ENCODE measurements around the gene EPHA3.

EPHA3 gene

DNA sequence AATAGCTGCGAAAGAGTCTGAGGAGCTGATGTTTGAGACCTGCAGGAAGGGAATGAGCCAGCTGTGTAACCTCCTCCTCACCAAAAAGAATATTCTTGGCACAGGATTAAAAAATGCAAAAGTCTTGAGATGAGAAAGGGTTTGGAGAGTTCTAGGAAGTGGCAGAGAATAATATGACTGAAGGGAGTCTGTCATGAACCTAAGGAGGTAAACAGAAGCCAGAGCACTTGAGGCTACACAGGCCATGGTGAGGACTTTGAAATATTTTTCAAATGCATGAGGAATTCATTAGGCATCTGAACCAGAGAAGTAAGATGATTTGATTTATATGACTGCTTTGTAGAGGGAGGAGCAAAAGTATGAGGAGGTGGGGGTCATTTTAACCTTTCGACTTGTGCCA is 347.8 kb downstream of the EPHA3 start:
- H3K27ac ChIP-seq, result no peak overlapping the region
- DNase-seq (ENCODE audit: low spot score), result no peak
- TF ChIP-seq, protein P1, sequence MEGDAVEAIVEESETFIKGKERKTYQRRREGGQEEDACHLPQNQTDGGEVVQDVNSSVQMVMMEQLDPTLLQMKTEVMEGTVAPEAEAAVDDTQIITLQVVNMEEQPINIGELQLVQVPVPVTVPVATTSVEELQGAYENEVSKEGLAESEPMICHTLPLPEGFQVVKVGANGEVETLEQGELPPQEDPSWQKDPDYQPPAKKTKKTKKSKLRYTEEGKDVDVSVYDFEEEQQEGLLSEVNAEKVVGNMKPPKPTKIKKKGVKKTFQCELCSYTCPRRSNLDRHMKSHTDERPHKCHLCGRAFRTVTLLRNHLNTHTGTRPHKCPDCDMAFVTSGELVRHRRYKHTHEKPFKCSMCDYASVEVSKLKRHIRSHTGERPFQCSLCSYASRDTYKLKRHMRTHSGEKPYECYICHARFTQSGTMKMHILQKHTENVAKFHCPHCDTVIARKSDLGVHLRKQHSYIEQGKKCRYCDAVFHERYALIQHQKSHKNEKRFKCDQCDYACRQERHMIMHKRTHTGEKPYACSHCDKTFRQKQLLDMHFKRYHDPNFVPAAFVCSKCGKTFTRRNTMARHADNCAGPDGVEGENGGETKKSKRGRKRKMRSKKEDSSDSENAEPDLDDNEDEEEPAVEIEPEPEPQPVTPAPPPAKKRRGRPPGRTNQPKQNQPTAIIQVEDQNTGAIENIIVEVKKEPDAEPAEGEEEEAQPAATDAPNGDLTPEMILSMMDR (conservative IDR thresholded peaks at IDR 0.05; ENCODE audit: low read depth), result no peak
- ChIA-PET POLR2A (ENCODE audit: low non-redundant PET) (no interaction called here), CTCF (no interaction called here)

DNA sequence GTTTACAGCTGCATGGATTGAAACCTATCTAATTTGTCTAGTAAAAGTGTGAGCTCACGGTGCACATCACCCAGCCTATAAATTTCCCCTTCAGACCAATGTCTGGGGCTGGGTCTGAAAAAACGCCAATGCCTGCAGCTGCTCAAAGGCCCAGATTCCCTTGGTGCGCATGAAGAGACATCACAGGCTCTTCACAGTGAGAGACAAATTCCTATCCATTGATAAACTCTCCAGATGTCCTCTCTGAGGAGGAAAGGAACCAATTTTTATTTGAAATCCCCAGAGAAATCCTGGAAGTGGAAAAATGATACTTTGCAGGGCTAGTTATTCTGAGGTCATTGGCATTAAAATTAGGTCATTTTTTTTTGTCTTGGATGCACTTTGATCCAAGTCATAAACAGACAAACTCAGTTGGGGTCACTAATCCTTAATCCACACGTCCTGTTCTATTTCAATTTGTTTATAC is 360.5 kb downstream of the EPHA3 start:
- CTCF ChIA-PET, result no interaction called here
- POLR2A ChIA-PET (ENCODE audit: low non-redundant PET), result no interaction called here
- no peak overlapping the region for H3K27ac ChIP-seq
- DNase-seq (ENCODE audit: low spot score), result no peak
- TF ChIP-seq, protein P1 (conservative IDR thresholded peaks at IDR 0.05; ENCODE audit: low read depth), result no peak

DNA sequence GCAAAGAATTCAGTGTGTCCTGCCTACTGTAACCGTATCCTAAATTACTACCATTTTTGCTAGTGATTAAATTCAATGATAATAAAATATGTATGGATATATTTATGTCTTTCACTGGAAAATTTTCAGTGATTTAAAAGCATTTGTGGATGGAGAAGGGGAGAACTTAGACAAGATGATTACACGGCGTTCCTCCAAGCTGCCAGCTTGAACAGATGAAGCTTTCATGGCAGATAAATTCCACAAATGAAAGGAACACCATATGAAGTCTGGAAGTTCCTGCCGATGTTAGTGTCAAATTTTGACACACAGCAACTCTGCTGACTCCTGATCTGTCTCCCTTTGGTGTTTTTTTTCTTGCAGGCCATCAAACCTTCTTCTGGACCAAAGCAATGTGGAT is 364.7 kb downstream of the EPHA3 start:
- TF ChIP-seq, protein P1 (conservative IDR thresholded peaks at IDR 0.05; ENCODE audit: low read depth), result no peak
- DNase-seq (ENCODE audit: low spot score), result no peak
- CTCF ChIA-PET, result no interaction called here
- POLR2A ChIA-PET (ENCODE audit: low non-redundant PET), result no interaction called here
- no peak overlapping the region for H3K27ac ChIP-seq

DNA sequence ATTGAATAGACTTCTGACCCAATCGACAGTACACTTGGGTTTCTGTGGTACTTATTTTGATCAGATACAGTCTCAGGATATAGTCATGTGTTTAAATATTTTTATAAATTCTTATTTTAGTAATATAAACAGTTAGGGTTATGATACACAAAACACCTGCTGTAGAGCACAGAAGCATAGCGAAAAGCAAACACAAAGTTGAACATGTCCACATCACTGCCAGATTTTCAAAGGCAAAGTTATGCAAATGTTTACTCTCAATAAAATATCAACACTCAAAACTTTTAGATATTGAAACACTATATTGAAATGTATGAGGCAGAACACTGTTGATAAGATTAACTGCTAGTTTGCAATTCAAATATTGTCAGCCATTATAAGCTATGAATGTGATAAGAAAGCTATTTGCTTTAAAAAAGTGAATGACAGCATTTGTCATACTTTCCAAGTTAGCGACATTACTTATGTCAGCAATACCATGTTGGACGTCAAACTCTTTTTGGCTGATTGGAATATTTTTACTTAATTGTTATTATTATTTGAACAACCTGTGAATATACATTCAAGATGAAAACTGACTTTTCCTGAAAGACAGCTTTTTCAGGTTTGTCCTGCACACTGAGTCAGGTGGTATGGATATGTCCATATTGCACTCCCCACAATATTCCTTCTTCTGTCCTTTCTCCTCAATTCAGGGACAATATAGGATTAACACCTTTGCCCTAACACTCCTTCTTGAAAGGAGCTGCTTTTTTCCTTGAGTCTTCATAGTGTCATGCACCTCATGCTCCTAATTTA is 367.1 kb downstream of the EPHA3 start:
- TF ChIP-seq, protein P1 (conservative IDR thresholded peaks at IDR 0.05; ENCODE audit: low read depth), result no peak
- H3K27ac ChIP-seq, result no peak overlapping the region
- DNase-seq (ENCODE audit: low spot score), result no peak
- ChIA-PET CTCF (no interaction called here), POLR2A (ENCODE audit: low non-redundant PET) (no interaction called here)

DNA sequence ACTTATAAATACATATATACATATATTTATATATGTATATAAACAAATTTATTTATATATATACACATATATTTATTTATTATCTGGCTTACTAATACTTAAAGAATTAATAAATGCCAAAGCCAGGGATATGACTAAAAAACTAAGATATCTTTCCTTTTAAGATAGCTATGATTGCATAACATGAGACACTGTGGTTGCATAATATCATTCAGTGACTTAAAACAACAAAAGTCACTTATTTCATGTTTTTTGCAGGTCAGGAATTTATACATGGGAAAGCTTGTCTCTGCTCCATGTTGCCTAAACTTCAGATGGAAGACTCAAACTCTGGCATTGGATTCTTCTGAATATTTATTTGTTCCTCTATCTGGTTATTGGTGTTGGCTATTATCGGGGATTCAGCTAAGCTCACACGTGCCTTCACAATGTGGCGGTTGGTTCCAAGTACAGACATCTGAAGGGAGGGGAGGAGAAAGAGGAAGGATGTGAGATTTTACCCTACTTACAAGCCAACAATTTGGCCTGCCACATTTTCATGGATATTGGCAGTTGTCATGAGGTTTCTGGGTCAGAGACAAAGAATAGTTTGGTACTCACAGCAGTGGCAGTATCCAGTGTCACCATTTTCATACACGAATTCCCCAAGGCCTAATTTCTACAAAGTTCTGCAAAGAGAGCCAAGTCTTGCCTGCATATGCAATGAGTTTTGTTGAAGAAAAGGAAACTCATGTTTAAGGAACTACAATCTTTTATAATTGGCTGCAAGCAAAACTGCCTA is 381.6 kb downstream of the EPHA3 start:
- ChIA-PET CTCF (no interaction called here), POLR2A (ENCODE audit: low non-redundant PET) (no interaction called here)
- no peak for DNase-seq (ENCODE audit: low spot score)
- no peak overlapping the region for H3K27ac ChIP-seq
- TF ChIP-seq, protein P1 (conservative IDR thresholded peaks at IDR 0.05; ENCODE audit: low read depth), result no peak

DNA sequence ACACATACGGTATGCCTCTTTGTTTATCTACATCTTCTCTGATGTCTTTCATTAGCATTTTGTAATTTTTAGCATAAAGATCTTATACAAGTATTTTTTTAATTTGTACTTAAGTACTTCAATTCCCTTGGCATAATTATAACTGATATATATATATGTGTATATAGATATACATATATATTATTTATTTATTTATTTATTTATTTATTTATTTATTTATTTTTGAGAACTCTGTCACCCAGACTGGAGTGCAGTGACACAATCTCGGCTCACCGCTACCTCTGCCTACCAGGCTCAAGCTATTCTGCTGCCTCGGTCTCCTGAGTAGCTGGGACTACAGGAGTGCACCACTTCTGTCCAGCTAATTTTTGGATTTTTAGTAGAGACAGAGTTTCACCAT is 382.7 kb downstream of the EPHA3 start:
- H3K27ac ChIP-seq, result no peak overlapping the region
- no peak for DNase-seq (ENCODE audit: low spot score)
- TF ChIP-seq, protein P1 (conservative IDR thresholded peaks at IDR 0.05; ENCODE audit: low read depth), result no peak
- ChIA-PET CTCF (no interaction called here), POLR2A (ENCODE audit: low non-redundant PET) (no interaction called here)
